ENCODE results near the gene WFDC1. TPM values are rescaled to one million over a fixed set of nuclear protein-coding genes. Genes with fewer than 3 reads are reported as not detected.

Gene WFDC1
- polyA plus RNA-seq, 1 experiment, result 85.8 TPM

GRCh38 chr16:84324434-84325262 lies 30.0 kb downstream of the WFDC1 start:
- Histone ChIP-seq H3K27me3 (ENCODE audit: control insufficient read depth, insufficient read depth, low read length) (no peaks in the 10 kb centered on the region), H3K4me3 (ENCODE audit: low read depth, low read length) (no peak overlapping the region), H3K36me3 (ENCODE audit: control insufficient read depth, insufficient read depth, low read length) (no peaks in the 10 kb centered on the region; the same call in none of the 2 replicates)
- DNase-seq (ENCODE audit: low read depth), result no peak
- no peak for TF ChIP-seq CTCF (IDR thresholded peaks at IDR 0.05; ENCODE audit: insufficient read depth, low read depth, low read length)
- POLR2A ChIA-PET, result no interaction called here
- CTCF ChIA-PET, result no interaction called here

- ChIA-PET CTCF (interaction anchor here (0.6 to 0.7 kb wide), 3 partner anchors 13 to 250 kb away, joined by 3 to 4 read pairs (median 4); no protein-coding TSS in a partner anchor), POLR2A (no interaction called here)
- no peak for DNase-seq (ENCODE audit: low read depth)
- H3K27me3 ChIP-seq (ENCODE audit: control insufficient read depth, insufficient read depth, low read length), result no peaks in the 10 kb centered on the region
- TF ChIP-seq CTCF (IDR thresholded peaks at IDR 0.05; ENCODE audit: insufficient read depth, low read depth, low read length), result no peak
- no peaks in the 10 kb centered on the region; the same call in none of the 2 replicates for H3K36me3 ChIP-seq (ENCODE audit: control insufficient read depth, insufficient read depth, low read length)
- H3K4me3 ChIP-seq (ENCODE audit: low read depth, low read length), result no peak overlapping the region
Observed at GRCh38 chr16:84326545-84326944, 31.9 kb downstream of the WFDC1 start.

GRCh38 chr16:84327926-84328505 lies 33.3 kb downstream of the WFDC1 start:
- H3K27me3 ChIP-seq (ENCODE audit: control insufficient read depth, insufficient read depth, low read length), result 0 out of 2 replicates have a peak, but pooled peaks cover 1% of the 10 kb centered on the region
- no peak for DNase-seq (ENCODE audit: low read depth)
- no peak for TF ChIP-seq CTCF (IDR thresholded peaks at IDR 0.05; ENCODE audit: insufficient read depth, low read depth, low read length)
- H3K36me3 ChIP-seq (ENCODE audit: control insufficient read depth, insufficient read depth, low read length), result no peaks in the 10 kb centered on the region; the same call in none of the 2 replicates
- H3K4me3 ChIP-seq (ENCODE audit: low read depth, low read length), result no peak overlapping the region
- ChIA-PET CTCF (no interaction called here), POLR2A (no interaction called here)

GRCh38 chr16:84329016-84329415 lies 34.3 kb downstream of the WFDC1 start:
- no peaks in the 10 kb centered on the region; the same call in none of the 2 replicates for H3K36me3 ChIP-seq (ENCODE audit: control insufficient read depth, insufficient read depth, low read length)
- DNase-seq (ENCODE audit: low read depth), result no peak
- POLR2A ChIA-PET, result no interaction called here
- CTCF ChIA-PET, result interaction anchor here (0.7 kb wide), 1 partner anchor 148 kb away, joined by 5 read pairs; no protein-coding TSS in a partner anchor
- H3K27me3 ChIP-seq (ENCODE audit: control insufficient read depth, insufficient read depth, low read length), result 0 out of 2 replicates have a peak, but pooled peaks cover 1% of the 10 kb centered on the region
- TF ChIP-seq CTCF (IDR thresholded peaks at IDR 0.05; ENCODE audit: insufficient read depth, low read depth, low read length), result no peak
- H3K4me3 ChIP-seq (ENCODE audit: low read depth, low read length), result no peak overlapping the region
